ENCODE data around the gene NCKAP5. TPM values are rescaled to one million over a fixed set of nuclear protein-coding genes. Genes with fewer than 3 reads are reported as not detected.

The NCKAP5 gene
- polyA plus RNA-seq, 1 experiment = 2.1 TPM

- no peaks in the 10 kb centered on the region for H3K27me3 ChIP-seq (ENCODE audit: control insufficient read depth, insufficient read depth, low read length)
- ChIA-PET POLR2A (no interaction called here), CTCF (no interaction called here)
- no peak overlapping the region for H3K4me3 ChIP-seq (ENCODE audit: low read depth, low read length)
- TF ChIP-seq CTCF (IDR thresholded peaks at IDR 0.05; ENCODE audit: insufficient read depth, low read depth, low read length) = no peak
- H3K36me3 ChIP-seq (ENCODE audit: control insufficient read depth, insufficient read depth, low read length) = no peaks in the 10 kb centered on the region
- DNase-seq (ENCODE audit: low read depth) = no peak
Measured at GRCh38 chr2:133452583-133452982, 115.7 kb downstream of the NCKAP5 start.

GRCh38 chr2:133452146-133452545 lies 116.1 kb downstream of the NCKAP5 start:
- CTCF ChIA-PET = no interaction called here
- no peak for TF ChIP-seq CTCF (IDR thresholded peaks at IDR 0.05; ENCODE audit: insufficient read depth, low read depth, low read length)

GRCh38 chr2:133448195-133448594 lies 120.1 kb downstream of the NCKAP5 start:
- no peak overlapping the region for H3K4me3 ChIP-seq (ENCODE audit: low read depth, low read length)
- ChIA-PET POLR2A (no interaction called here), CTCF (interaction anchor here (0.6 kb wide), 1 partner anchor 25 kb away, joined by 3 read pairs; no protein-coding TSS in a partner anchor)
- no peaks in the 10 kb centered on the region for H3K27me3 ChIP-seq (ENCODE audit: control insufficient read depth, insufficient read depth, low read length)
- no peaks in the 10 kb centered on the region for H3K36me3 ChIP-seq (ENCODE audit: control insufficient read depth, insufficient read depth, low read length)
- TF ChIP-seq CTCF (IDR thresholded peaks at IDR 0.05; ENCODE audit: insufficient read depth, low read depth, low read length) = no peak
- DNase-seq (ENCODE audit: low read depth) = no peak

More at GRCh38 chr2:133452146-133452545, 116.1 kb downstream of the NCKAP5 start:
- Histone ChIP-seq H3K27me3 (ENCODE audit: control insufficient read depth, insufficient read depth, low read length) (no peaks in the 10 kb centered on the region), H3K36me3 (ENCODE audit: control insufficient read depth, insufficient read depth, low read length) (no peaks in the 10 kb centered on the region), H3K4me3 (ENCODE audit: low read depth, low read length) (no peak overlapping the region)
- POLR2A ChIA-PET = no interaction called here
- no peak for DNase-seq (ENCODE audit: low read depth)

GRCh38 chr2:133447303-133447702 lies 121.0 kb downstream of the NCKAP5 start:
- no peak for DNase-seq (ENCODE audit: low read depth)
- no peak for TF ChIP-seq CTCF (IDR thresholded peaks at IDR 0.05; ENCODE audit: insufficient read depth, low read depth, low read length)
- ChIA-PET POLR2A (no interaction called here), CTCF (interaction anchor here (1.6 kb wide), 1 partner anchor 11 kb away, joined by 4 read pairs; no protein-coding TSS in a partner anchor)
- H3K4me3 ChIP-seq (ENCODE audit: low read depth, low read length) = no peak overlapping the region
- no peaks in the 10 kb centered on the region for H3K27me3 ChIP-seq (ENCODE audit: control insufficient read depth, insufficient read depth, low read length)
- H3K36me3 ChIP-seq (ENCODE audit: control insufficient read depth, insufficient read depth, low read length) = no peaks in the 10 kb centered on the region

- H3K4me3 ChIP-seq (ENCODE audit: low read depth, low read length) = no peak overlapping the region
- no peaks in the 10 kb centered on the region for H3K27me3 ChIP-seq (ENCODE audit: control insufficient read depth, insufficient read depth, low read length)
- no peaks in the 10 kb centered on the region for H3K36me3 ChIP-seq (ENCODE audit: control insufficient read depth, insufficient read depth, low read length)
- TF ChIP-seq CTCF (IDR thresholded peaks at IDR 0.05; ENCODE audit: insufficient read depth, low read depth, low read length) = no peak
- POLR2A ChIA-PET = no interaction called here
- DNase-seq (ENCODE audit: low read depth) = no peak
- CTCF ChIA-PET = interaction anchor here (0.6 kb wide), 1 partner anchor 116 kb away, joined by 5 read pairs; no protein-coding TSS in a partner anchor
Measured at GRCh38 chr2:133444465-133444864, 123.8 kb downstream of the NCKAP5 start.
